Dedifferentiated amniotic fluid mesenchymal stem cell (primary cell): ENCODE results near the gene PAMR1.

Experiments used
- DNase-seq: peaks from one replicate; pipeline ENCODE4 v3.0.0-alpha.2; 2016; ENCODE audit errors: extremely low spot score

PAMR1 gene

GRCh38 chr11:35402751-35403660 lies 122.4 kb downstream of the PAMR1 start:
- no peak for DNase-seq

- DNase-seq: no peak
Measured at GRCh38 chr11:35398881-35399280, 126.5 kb downstream of the PAMR1 start.

GRCh38 chr11:35394941-35395340 lies 130.5 kb downstream of the PAMR1 start:
- DNase-seq: no peak

- no peak for DNase-seq
Measured at GRCh38 chr11:35393098-35393497, 132.3 kb downstream of the PAMR1 start.

GRCh38 chr11:35391922-35392688 lies 133.3 kb downstream of the PAMR1 start:
- peak; percentile 73 for DNase-seq

- DNase-seq: peak; percentile 70
Measured at GRCh38 chr11:35390737-35391682, 134.4 kb downstream of the PAMR1 start.

GRCh38 chr11:35389897-35390465 lies 135.4 kb downstream of the PAMR1 start:
- DNase-seq: no peak

GRCh38 chr11:35389112-35389511 lies 136.3 kb downstream of the PAMR1 start:
- DNase-seq: no peak

- no peak for DNase-seq
Measured at GRCh38 chr11:35388061-35388460, 137.4 kb downstream of the PAMR1 start.

GRCh38 chr11:35387111-35387982 lies 138.1 kb downstream of the PAMR1 start:
- DNase-seq: no peak

- DNase-seq: no peak
Measured at GRCh38 chr11:35383953-35384352, 141.5 kb downstream of the PAMR1 start.
